IPS-15b (cell line): ENCODE measurements around the gene COG2.

Source experiments
- H3K27me3 ChIP-seq: one replicate; pipeline ENCODE4 v1.6.1; 2013; ENCODE audit warnings: low read length; ENCODE audit not compliant: control insufficient read depth, insufficient read depth
- H3K36me3 ChIP-seq: one replicate; pipeline ENCODE4 v1.6.1; 2013; ENCODE audit warnings: low read length; ENCODE audit not compliant: control insufficient read depth, insufficient read depth
- H3K4me1 ChIP-seq: one replicate; pipeline ENCODE4 v1.6.1; 2013; ENCODE audit warnings: mild to moderate bottlenecking, low read length; ENCODE audit not compliant: control insufficient read depth, insufficient read depth
- H3K4me3 ChIP-seq: one replicate; pipeline ENCODE4 v1.5.1; 2013; ENCODE audit warnings: low read depth, low read length
- H3K9ac ChIP-seq: one replicate; pipeline ENCODE4 v1.6.1; 2013; ENCODE audit warnings: low read depth, mild to moderate bottlenecking, low read length
- H3K9me3 ChIP-seq: one replicate; pipeline ENCODE4 v1.6.1; 2013; ENCODE audit warnings: mild to moderate bottlenecking, low read length; ENCODE audit not compliant: control insufficient read depth, insufficient read depth

The COG2 gene

DNA sequence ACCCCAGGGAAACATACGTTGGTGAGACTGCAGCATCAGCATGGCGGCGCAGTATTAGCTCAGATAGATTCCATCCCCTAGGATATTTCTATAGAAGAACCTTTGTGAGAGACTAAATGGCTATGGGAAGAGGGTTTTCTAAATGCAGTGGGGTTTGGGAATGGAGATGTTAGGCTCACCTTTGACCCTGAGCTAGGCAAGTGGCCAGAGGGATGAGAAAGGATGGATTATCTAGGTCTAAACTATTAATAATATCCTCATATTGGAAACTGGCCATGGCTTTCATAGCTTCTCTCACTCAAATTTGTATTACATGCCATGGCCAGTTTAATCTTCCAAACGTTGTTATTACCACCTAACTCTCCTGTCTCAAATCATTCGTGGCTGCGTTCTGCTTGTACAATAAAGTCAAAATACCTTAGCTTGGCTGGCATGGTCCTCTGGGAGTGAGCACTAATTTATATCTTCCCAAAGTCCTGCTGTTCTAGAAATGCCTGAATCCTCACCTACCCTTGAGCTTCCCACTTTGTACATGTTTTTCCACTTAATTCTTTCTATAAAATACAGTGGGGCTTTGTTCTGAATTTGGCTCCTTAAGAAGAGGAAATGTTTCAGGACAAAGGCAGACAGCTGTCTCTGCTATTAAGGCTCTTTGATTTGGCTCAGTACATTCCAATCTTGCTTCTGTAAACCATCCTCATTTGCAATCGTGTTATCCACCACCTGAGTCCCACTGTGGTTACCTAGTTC is 31.0 kb upstream of the COG2 start:
- Histone ChIP-seq H3K9ac (no peak overlapping the region), H3K27me3 (no peaks in the 10 kb centered on the region), H3K9me3 (no peaks in the 10 kb centered on the region), H3K4me1 (no peaks in the 10 kb centered on the region), H3K36me3 (no peaks in the 10 kb centered on the region), H3K4me3 (no peak overlapping the region)

- H3K9ac ChIP-seq = no peak overlapping the region
- H3K4me1 ChIP-seq = no peaks in the 10 kb centered on the region
- no peaks in the 10 kb centered on the region for H3K27me3 ChIP-seq
- H3K9me3 ChIP-seq = no peaks in the 10 kb centered on the region
- no peaks in the 10 kb centered on the region for H3K36me3 ChIP-seq
- no peak overlapping the region for H3K4me3 ChIP-seq
These were observed 30.4 kb upstream of the COG2 start for GRCh38 chr1:230611878-230612235.

- Histone ChIP-seq H3K36me3 (no peaks in the 10 kb centered on the region), H3K9ac (no peak overlapping the region), H3K4me1 (no peaks in the 10 kb centered on the region), H3K9me3 (no peaks in the 10 kb centered on the region), H3K4me3 (no peak overlapping the region), H3K27me3 (no peaks in the 10 kb centered on the region)
These were observed 29.6 kb upstream of the COG2 start for GRCh38 chr1:230612651-230613050.

- no peak overlapping the region for H3K9ac ChIP-seq
- no peaks in the 10 kb centered on the region for H3K9me3 ChIP-seq
- H3K27me3 ChIP-seq = no peaks in the 10 kb centered on the region
- H3K36me3 ChIP-seq = no peaks in the 10 kb centered on the region
- no peaks in the 10 kb centered on the region for H3K4me1 ChIP-seq
- H3K4me3 ChIP-seq = no peak overlapping the region
These were observed 28.2 kb upstream of the COG2 start for GRCh38 chr1:230614121-230614520.

GRCh38 chr1:230618537-230618936 is 23.7 kb upstream of the COG2 start:
- Histone ChIP-seq H3K9ac (no peak overlapping the region), H3K9me3 (no peaks in the 10 kb centered on the region), H3K4me1 (no peaks in the 10 kb centered on the region), H3K4me3 (no peak overlapping the region), H3K36me3 (no peaks in the 10 kb centered on the region), H3K27me3 (no peaks in the 10 kb centered on the region)

GRCh38 chr1:230620649-230621323 is 21.5 kb upstream of the COG2 start:
- no peak overlapping the region for H3K9ac ChIP-seq
- no peaks in the 10 kb centered on the region for H3K27me3 ChIP-seq
- no peaks in the 10 kb centered on the region for H3K9me3 ChIP-seq
- no peaks in the 10 kb centered on the region for H3K4me1 ChIP-seq
- no peaks in the 10 kb centered on the region for H3K36me3 ChIP-seq
- H3K4me3 ChIP-seq = no peak overlapping the region

DNA sequence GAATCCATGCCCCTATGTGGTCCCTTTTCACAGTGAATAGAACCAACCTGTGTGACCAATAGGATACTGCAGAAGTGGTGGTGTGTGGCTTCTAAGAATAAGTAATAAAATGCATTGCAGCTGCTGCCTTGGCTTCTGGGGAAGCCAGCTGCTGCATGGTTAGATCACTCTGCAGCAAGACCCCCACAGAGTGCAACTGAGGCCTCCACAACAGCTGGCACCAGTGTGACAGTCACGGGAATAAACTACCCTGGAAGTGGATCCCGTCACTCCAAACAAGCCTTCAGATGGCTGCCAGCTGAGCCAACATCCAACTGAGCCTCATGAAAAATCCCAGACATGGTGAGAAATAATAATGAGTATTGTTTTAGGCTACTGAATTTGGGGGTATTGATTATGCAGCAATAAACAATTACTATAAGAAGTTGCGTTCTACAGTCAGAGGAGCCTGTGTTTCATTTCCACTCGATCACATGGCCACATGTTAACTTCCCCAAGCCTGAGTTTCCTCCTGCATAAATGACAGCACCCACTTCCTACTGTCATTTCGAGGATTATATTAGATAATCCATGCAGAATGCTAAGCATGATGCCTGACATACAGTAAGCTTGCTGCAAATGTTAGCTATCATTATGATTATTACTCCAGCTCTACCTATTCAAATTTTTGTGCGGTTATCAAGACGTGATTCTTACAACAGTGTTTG is 20.8 kb upstream of the COG2 start:
- Histone ChIP-seq H3K9me3 (no peaks in the 10 kb centered on the region), H3K36me3 (no peaks in the 10 kb centered on the region), H3K4me3 (no peak overlapping the region), H3K9ac (no peak overlapping the region), H3K4me1 (no peaks in the 10 kb centered on the region), H3K27me3 (no peaks in the 10 kb centered on the region)

- H3K27me3 ChIP-seq = no peaks in the 10 kb centered on the region
These were observed 20.1 kb upstream of the COG2 start for GRCh38 chr1:230622151-230622550.

DNA sequence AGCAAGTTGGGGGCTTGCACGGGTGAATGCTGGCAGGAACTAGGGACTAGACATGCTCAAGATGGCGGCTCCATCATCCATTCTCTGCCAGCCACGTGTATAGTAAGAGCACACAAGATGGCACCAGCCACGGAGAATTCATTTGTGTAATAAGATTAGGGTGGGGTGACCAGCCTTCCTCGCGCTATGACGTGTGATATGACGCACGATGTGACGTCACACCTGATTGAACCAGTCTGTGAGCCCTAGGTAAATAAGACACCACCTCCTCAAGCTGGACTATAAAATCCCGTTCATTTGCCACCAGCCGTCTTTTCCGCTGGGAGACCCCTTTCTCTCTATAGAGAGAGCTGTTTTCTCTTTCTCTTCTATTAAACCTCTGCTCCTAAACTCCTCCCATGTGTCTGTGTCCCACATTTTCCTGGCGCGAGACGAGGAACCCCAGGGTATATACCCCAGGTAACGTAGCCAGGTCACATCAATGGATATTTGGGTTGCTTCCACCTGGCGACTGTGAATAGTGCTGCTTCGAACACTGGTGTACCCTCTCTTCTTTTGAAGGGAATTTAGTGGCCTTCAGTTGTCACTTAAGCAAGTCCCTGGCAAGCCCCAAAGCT is 18.1 kb upstream of the COG2 start:
- H3K9me3 ChIP-seq = no peaks in the 10 kb centered on the region
- H3K4me1 ChIP-seq = no peaks in the 10 kb centered on the region
- H3K9ac ChIP-seq = no peak overlapping the region
- no peak overlapping the region for H3K4me3 ChIP-seq
- no peaks in the 10 kb centered on the region for H3K27me3 ChIP-seq
- no peaks in the 10 kb centered on the region for H3K36me3 ChIP-seq

More at GRCh38 chr1:230622151-230622550, 20.1 kb upstream of the COG2 start:
- Histone ChIP-seq H3K4me1 (no peaks in the 10 kb centered on the region), H3K36me3 (no peaks in the 10 kb centered on the region), H3K9me3 (no peaks in the 10 kb centered on the region), H3K4me3 (no peak overlapping the region), H3K9ac (no peak overlapping the region)

DNA sequence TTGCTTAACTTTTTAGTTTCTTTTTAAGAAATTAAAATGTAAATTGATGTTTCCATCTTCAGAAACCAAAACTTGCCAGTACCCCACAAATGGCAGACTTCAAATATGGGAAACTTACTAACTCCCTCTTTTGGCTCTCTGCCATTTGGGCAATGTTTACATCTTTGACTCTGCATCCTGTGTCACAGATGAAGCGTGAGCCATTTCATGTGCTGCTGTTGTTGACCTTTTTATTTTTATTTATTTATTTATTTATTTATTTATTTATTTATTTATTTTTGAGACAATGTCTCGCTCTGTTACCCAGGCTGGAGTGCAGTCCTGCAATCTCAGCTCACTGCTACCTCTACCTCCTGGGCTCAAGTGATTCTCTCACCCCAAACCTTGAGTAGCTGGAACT is 16.0 kb upstream of the COG2 start:
- H3K27me3 ChIP-seq = no peaks in the 10 kb centered on the region
- no peaks in the 10 kb centered on the region for H3K4me1 ChIP-seq

GRCh38 chr1:230627767-230628166 is 14.5 kb upstream of the COG2 start:
- H3K4me1 ChIP-seq = no peaks in the 10 kb centered on the region
- no peak overlapping the region for H3K9ac ChIP-seq
- H3K9me3 ChIP-seq = no peaks in the 10 kb centered on the region
- no peak overlapping the region for H3K4me3 ChIP-seq
- no peaks in the 10 kb centered on the region for H3K27me3 ChIP-seq
- no peaks in the 10 kb centered on the region for H3K36me3 ChIP-seq

More for the DNA sequence above, 16.0 kb upstream of the COG2 start:
- Histone ChIP-seq H3K4me3 (no peak overlapping the region), H3K36me3 (no peaks in the 10 kb centered on the region), H3K9me3 (no peaks in the 10 kb centered on the region), H3K9ac (no peak overlapping the region)
